ENCODE results near the gene PRR20G. TPM values are rescaled to one million over a fixed set of nuclear protein-coding genes. Genes with fewer than 3 reads are reported as not detected.

Gene PRR20G
- total and polyA plus RNA-seq, 2 of the 8 experiments (the other 6 are each of a cell fraction or from before 2014, with no cell fraction given): 0.24 TPM; not detected in 1

GRCh38 chr3:127234778-127235177 lies 53.1 kb downstream of the PRR20G start (continued):
- TF ChIP-seq EP300 (IDR thresholded peaks at IDR 0.05; ENCODE audit: borderline replicate concordance in 1 of 2, low read depth in 2 of 2, low read length in 2 of 2) (no peak), RXRA (IDR thresholded peaks at IDR 0.05; ENCODE audit: insufficient read depth, low read depth, low read length) (no peak), MAX (IDR thresholded peaks at IDR 0.05) (no peak), SRF (IDR thresholded peaks at IDR 0.05; ENCODE audit: low read depth, low read length) (no peak), GTF2F1 (IDR thresholded peaks at IDR 0.05; ENCODE audit: borderline replicate concordance, low read depth, low read length) (no peak), FOSL1 (IDR thresholded peaks at IDR 0.05; ENCODE audit: insufficient read depth, low read depth, low read length) (no peak)

Small RNA genes lying within 50 kb of the gene (small RNA-seq; reads per million reads assigned to genes)
- gene RNU6-1047P (ENCODE audit: insufficient read depth): not detected

Other genes with a start within 250 kb of the PRR20G start
- gene PRR23E, start 94.9 kb downstream of the PRR20G start, total RNA-seq (2021; fragmentation: NEBNext Ultra II Directional; extraction: Animal tissue kit (Norgen Biotek cat#: 25700)): not detected in 2 replicates
- not detected in 2 replicates for gene PRR23E, start 94.9 kb downstream of the PRR20G start, polyA plus RNA-seq (2011; rRNA removed)